Measurements from ENCODE around the gene DHTKD1. TPM values are rescaled to one million over a fixed set of nuclear protein-coding genes. Genes with fewer than 3 reads are reported as not detected.

Gene DHTKD1
- 21.8 and 21.9 TPM in 2 replicates for total RNA-seq

GRCh38 chr10:12068449-12069269, at the start of gene DHTKD1:
DHTKD1 (plus strand) TSS chr10:12068954; CDS start chr10:12069034, 80 bp downstream.

DNA sequence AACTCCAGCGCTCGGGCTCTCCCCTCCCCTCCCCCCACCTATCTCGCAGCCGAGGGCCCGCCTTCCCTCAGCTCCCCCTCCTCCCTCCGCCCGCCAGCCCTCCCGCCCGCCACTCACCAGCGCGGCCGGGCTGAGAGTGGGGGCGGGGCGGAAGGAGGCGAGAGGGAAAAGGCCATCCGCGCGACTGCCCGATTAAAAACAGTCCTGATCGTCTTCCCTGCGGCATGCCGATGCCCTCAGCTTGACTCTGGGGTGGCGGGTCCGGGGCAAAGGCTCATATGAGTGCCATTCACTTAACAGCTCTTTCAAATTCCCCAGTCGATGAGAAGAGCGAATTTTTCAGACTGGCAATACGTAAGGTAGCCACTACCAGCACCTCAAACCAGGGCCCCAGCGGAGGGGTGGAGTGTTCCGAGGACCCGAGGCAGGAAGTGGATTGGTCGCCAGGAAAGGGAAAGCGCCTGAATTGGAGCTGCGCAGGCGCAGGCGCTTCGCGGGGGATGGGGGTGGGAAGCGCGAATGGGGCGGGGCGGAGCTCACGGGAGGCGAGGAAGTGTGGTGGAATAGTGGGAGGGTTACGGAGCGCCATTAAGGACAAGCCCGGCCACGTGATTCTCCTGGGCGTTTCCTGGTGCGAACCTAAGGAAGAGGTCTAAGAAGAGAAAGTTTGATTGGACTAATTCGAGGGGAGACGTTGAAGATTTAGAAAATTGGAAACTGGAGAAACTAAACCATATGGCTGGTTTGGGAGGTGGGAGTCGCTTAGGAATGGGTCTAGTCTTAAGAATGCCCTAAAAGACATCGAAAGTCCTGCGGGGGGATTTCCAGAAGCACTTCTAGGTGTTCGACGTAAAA, 25.7 kb upstream of the DHTKD1 start, which contains the start of gene UPF2:
Gene UPF2, minus strand, starts transcription at position 13 of the 855 bp plus-strand sequence. CDS start 7,386 bp downstream, outside the sequence.

DNA sequence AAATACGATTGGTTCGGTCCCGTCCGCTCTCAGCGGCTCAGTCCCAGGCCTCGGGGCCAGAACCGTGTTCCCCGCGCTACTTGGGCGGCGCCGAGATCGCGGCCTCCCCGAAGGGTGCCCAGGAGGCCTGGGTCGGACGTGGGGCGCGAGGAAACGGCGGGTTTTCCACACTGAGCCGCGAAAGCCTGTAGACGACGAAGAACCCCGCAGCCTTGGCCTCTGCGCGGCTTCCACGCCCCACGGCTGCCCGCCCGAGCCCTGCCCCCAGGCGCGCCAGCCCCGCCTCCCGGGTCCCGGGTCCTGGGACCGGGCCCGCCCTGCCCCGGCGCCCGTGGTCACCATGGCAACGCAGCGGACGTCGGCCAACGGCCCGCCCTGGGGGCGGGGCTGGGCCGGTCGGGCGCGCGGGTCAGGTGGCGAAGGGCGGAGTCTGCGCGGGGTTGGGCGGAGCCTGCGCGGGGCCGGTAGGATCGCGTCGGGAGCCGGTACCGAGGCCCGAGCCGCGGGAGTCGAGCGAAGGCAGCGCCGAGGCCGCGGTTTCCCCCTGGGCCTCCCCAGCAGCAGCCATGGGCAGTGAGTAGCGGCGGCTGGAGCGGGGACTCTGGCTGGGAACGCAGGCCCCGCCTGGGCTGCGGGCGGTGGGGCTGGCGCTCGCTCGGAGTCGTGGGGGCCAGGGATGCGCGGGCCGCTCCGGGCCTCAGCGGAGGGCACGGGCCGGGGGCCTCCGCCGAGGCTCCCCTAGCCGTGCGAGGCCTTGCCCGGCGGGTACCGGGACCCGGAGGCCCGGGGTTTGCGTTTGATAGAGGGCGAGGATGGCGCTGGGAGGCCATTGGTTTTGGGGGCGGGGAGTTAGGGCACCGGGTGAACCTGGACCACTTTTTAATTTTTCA, 60.7 kb downstream of the DHTKD1 start, which contains the start of gene SEC61A2:
Gene SEC61A2, plus strand, starts transcription at position 456 of the 890 bp plus-strand sequence. Its CDS starts 111 bp downstream, at position 567.

Small RNA genes within 50 kb of the gene (small RNA-seq; reads per million reads assigned to genes)
- gene MIR548AK (not detected), gene RNU6-88P (not detected)

Other genes starting within 250 kb of the DHTKD1 start
- 10.0 and 11.8 TPM in 2 replicates for gene PROSER2, start 245.6 kb upstream of the DHTKD1 start, total RNA-seq
- 14.0 and 19.1 TPM in 2 replicates for gene UPF2, start 26.1 kb upstream of the DHTKD1 start, total RNA-seq
- gene SEC61A2, start 60.7 kb downstream of the DHTKD1 start, total RNA-seq: 6.0 and 6.5 TPM in 2 replicates
- 53.2 and 63.7 TPM in 2 replicates for gene NUDT5, start 126.9 kb downstream of the DHTKD1 start, total RNA-seq
- gene CDC123, start 127.2 kb downstream of the DHTKD1 start, total RNA-seq: 117 and 125 TPM in 2 replicates